ENCODE data around the gene MAF.

DNA sequence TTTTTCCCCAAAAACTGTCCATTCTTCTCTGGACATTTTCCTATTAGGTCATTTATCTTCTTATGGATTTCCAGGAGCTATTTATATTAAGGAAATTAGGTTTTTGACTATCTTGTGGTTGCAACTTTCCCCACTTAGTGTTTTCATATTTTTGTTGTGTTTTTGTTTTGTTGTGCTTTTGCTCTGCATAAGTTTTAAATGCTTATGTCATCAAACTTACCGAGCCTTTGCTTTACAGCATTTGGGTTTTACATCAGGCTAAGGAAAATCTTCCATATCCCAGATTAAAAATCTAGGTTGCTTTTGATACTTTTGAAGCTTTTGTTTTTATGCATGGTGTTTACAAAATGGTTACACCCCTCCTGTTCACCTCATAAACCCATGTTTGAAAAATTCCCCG is 27.5 kb downstream of the MAF start:
- TF ChIP-seq GATA2 (IDR thresholded peaks at IDR 0.05; ENCODE audit: low read depth, low read length) (no peak), GATA3 (IDR thresholded peaks at IDR 0.05; ENCODE audit: low read depth, low read length) (no peak)
